GM18505 (cell line): Measurements from ENCODE around the gene SIRT5.

Source experiments
- ATAC-seq: cut with Tn5 transposase; IDR thresholded peaks from one replicate; pipeline ENCODE4 v1.9.1; 2021; ENCODE audit not compliant: unreplicated experiment
- POLR2A ChIP-seq: IDR thresholded peaks from 4 replicates; pipeline ENCODE4 v1.6.1; 2011; ENCODE audit warnings: borderline replicate concordance; ENCODE audit not compliant: insufficient read depth, insufficient read length; ENCODE audit errors: extremely low read depth

Gene SIRT5

GRCh38 chr6:13560651-13561044 lies 13.8 kb upstream of the SIRT5 start:
- no peak for TF ChIP-seq POLR2A
- ATAC-seq: no peak

- ATAC-seq: no peak
- TF ChIP-seq POLR2A: no peak
Measured at GRCh38 chr6:13561624-13562267, 12.7 kb upstream of the SIRT5 start.

- no peak for TF ChIP-seq POLR2A
- ATAC-seq: no peak
Measured at GRCh38 chr6:13563009-13563408, 11.4 kb upstream of the SIRT5 start.

GRCh38 chr6:13565921-13566320 lies 8.5 kb upstream of the SIRT5 start:
- ATAC-seq: no peak
- no peak for TF ChIP-seq POLR2A

GRCh38 chr6:13566500-13566899 lies 7.9 kb upstream of the SIRT5 start:
- ATAC-seq: no peak

GRCh38 chr6:13568970-13569369 lies 5.4 kb upstream of the SIRT5 start:
- ATAC-seq: no peak
- no peak for TF ChIP-seq POLR2A

More at GRCh38 chr6:13566500-13566899, 7.9 kb upstream of the SIRT5 start:
- TF ChIP-seq POLR2A: no peak

GRCh38 chr6:13572240-13572639 lies 2.2 kb upstream of the SIRT5 start:
- no peak for ATAC-seq
- TF ChIP-seq POLR2A: no peak

- no peak for TF ChIP-seq POLR2A
- ATAC-seq: no peak
Measured at GRCh38 chr6:13572951-13573654, 1.3 kb upstream of the SIRT5 start.

- TF ChIP-seq POLR2A: no peak
- ATAC-seq: no peak
Measured at GRCh38 chr6:13573669-13574110, 711 bp upstream of the SIRT5 start.

GRCh38 chr6:13574149-13574570 lies 241 bp upstream of the SIRT5 start:
- ATAC-seq: peak; percentile 80
- no peak for TF ChIP-seq POLR2A

- no peak for ATAC-seq
- no peak for TF ChIP-seq POLR2A
Measured at GRCh38 chr6:13575377-13575775, 975 bp downstream of the SIRT5 start.

- no peak for TF ChIP-seq POLR2A
- ATAC-seq: no peak
Measured at GRCh38 chr6:13576017-13576416, 1.6 kb downstream of the SIRT5 start.

- no peak for TF ChIP-seq POLR2A
- ATAC-seq: no peak
Measured at GRCh38 chr6:13577926-13578325, 3.5 kb downstream of the SIRT5 start.

GRCh38 chr6:13579911-13580310 lies 5.5 kb downstream of the SIRT5 start:
- no peak for ATAC-seq

GRCh38 chr6:13581700-13582229 lies 7.4 kb downstream of the SIRT5 start:
- no peak for ATAC-seq

More at GRCh38 chr6:13579911-13580310, 5.5 kb downstream of the SIRT5 start:
- no peak for TF ChIP-seq POLR2A

More at GRCh38 chr6:13581700-13582229, 7.4 kb downstream of the SIRT5 start:
- no peak for TF ChIP-seq POLR2A
